ENCODE data around the gene SFN. TPM values are rescaled to one million over a fixed set of nuclear protein-coding genes. Genes with fewer than 3 reads are reported as not detected.
"Not testable (repeated sequence)": the region's sequence is repeated elsewhere in the genome, so short reads cannot be mapped to it uniquely, and the experiment has no call there.

SFN gene
- total RNA-seq, 1 donor from 2014 or later = 14.5 TPM

GRCh38 chr1:26877326-26877725, 14.4 kb downstream of the SFN start:
- Mint-ChIP-seq H3K27me3 (ENCODE audit: low read depth, unreplicated experiment) (no peaks in the 10 kb centered on the region), H3K27ac (ENCODE audit: unreplicated experiment) (no peak overlapping the region), H3K4me1 (ENCODE audit: low read depth, unreplicated experiment) (no peaks in the 10 kb centered on the region), H3K9me3 (ENCODE audit: unreplicated experiment) (peaks cover 2% of the 10 kb centered on the region), H3K4me3 (ENCODE audit: unreplicated experiment) (no peak overlapping the region), H3K36me3 (ENCODE audit: low read depth, unreplicated experiment) (peaks cover 3% of the 10 kb centered on the region)
- peaks cover 18% of the 10 kb centered on the region for H4K20me1 ChIP-seq (ENCODE audit: insufficient read depth, low read length)
- H3K27me3 ChIP-seq (ENCODE audit: insufficient read depth, low read length) = no peaks in the 10 kb centered on the region
- no peak overlapping the region for H3K27ac ChIP-seq (ENCODE audit: low read depth, low read length)
- H3K36me3 ChIP-seq (ENCODE audit: insufficient read depth, low read length) = peaks cover 22% of the 10 kb centered on the region
- no peaks in the 10 kb centered on the region for H3K9me3 ChIP-seq (ENCODE audit: insufficient read depth, low read depth, low read length)
- H3K9ac ChIP-seq (ENCODE audit: low read length) = no peak overlapping the region
- H3K4me3 ChIP-seq (ENCODE audit: insufficient read depth, low read depth, low read length) = no peak overlapping the region
- H3K79me2 ChIP-seq (ENCODE audit: insufficient read depth, low read length) = peaks cover 1% of the 10 kb centered on the region
- H3K4me2 ChIP-seq (ENCODE audit: low read length) = no peak overlapping the region
- FAIRE-seq (no peak), DNase-seq (ENCODE audit: low read depth) (no peak)
- H3K4me1 ChIP-seq (ENCODE audit: insufficient read depth, low read length) = peaks cover 2% of the 10 kb centered on the region
- no peak overlapping the region for H2AFZ ChIP-seq (ENCODE audit: low read depth, low read length)
- TF ChIP-seq CTCF (IDR thresholded peaks at IDR 0.05; ENCODE audit: insufficient read depth, low read depth, low read length) (no peak), EZH2 (IDR thresholded peaks at IDR 0.05; ENCODE audit: insufficient read depth, low read length) (no peak)

GRCh38 chr1:26879793-26880192, 16.8 kb downstream of the SFN start:
- no peaks in the 10 kb centered on the region for H3K4me1 Mint-ChIP-seq (ENCODE audit: low read depth, unreplicated experiment)
- peaks cover 43% of the 10 kb centered on the region for H3K36me3 ChIP-seq (ENCODE audit: insufficient read depth, low read length)
- FAIRE-seq (no peak), DNase-seq (ENCODE audit: low read depth) (no peak)
- no peak overlapping the region for H3K4me3 Mint-ChIP-seq (ENCODE audit: unreplicated experiment)
- H4K20me1 ChIP-seq (ENCODE audit: insufficient read depth, low read length) = peaks cover 37% of the 10 kb centered on the region
- peaks cover 8% of the 10 kb centered on the region for H3K79me2 ChIP-seq (ENCODE audit: insufficient read depth, low read length)
- no peaks in the 10 kb centered on the region for H3K9me3 ChIP-seq (ENCODE audit: insufficient read depth, low read depth, low read length)
- no peaks in the 10 kb centered on the region for H3K27me3 ChIP-seq (ENCODE audit: insufficient read depth, low read length)
- peaks cover 10% of the 10 kb centered on the region for H3K36me3 Mint-ChIP-seq (ENCODE audit: low read depth, unreplicated experiment)
- H3K9me3 Mint-ChIP-seq (ENCODE audit: unreplicated experiment) = no peaks in the 10 kb centered on the region
- H3K9ac ChIP-seq (ENCODE audit: low read length) = no peak overlapping the region
- H3K27ac ChIP-seq (ENCODE audit: low read depth, low read length) = no peak overlapping the region
- no peak overlapping the region for H3K27ac Mint-ChIP-seq (ENCODE audit: unreplicated experiment)
- TF ChIP-seq CTCF (IDR thresholded peaks at IDR 0.05; ENCODE audit: insufficient read depth, low read depth, low read length) = no peak
- no peak for TF ChIP-seq EZH2 (IDR thresholded peaks at IDR 0.05; ENCODE audit: insufficient read depth, low read length)
- no peak overlapping the region for H3K4me3 ChIP-seq (ENCODE audit: insufficient read depth, low read depth, low read length)
- no peak overlapping the region for H2AFZ ChIP-seq (ENCODE audit: low read depth, low read length)
- H3K27me3 Mint-ChIP-seq (ENCODE audit: low read depth, unreplicated experiment) = no peaks in the 10 kb centered on the region
- no peaks in the 10 kb centered on the region for H3K4me1 ChIP-seq (ENCODE audit: insufficient read depth, low read length)
- no peak overlapping the region for H3K4me2 ChIP-seq (ENCODE audit: low read length)

GRCh38 chr1:26881611-26882010, 18.7 kb downstream of the SFN start:
- H3K27ac ChIP-seq (ENCODE audit: low read depth, low read length); H3K4me1 ChIP-seq (ENCODE audit: insufficient read depth, low read length); DNase-seq (ENCODE audit: low read depth); FAIRE-seq; H3K4me1 Mint-ChIP-seq (ENCODE audit: low read depth, unreplicated experiment); H3K4me3 ChIP-seq (ENCODE audit: insufficient read depth, low read depth, low read length); H3K9me3 ChIP-seq (ENCODE audit: insufficient read depth, low read depth, low read length); H3K27me3 Mint-ChIP-seq (ENCODE audit: low read depth, unreplicated experiment); H3K4me2 ChIP-seq (ENCODE audit: low read length); H3K27me3 ChIP-seq (ENCODE audit: insufficient read depth, low read length); H3K27ac Mint-ChIP-seq (ENCODE audit: unreplicated experiment); H2AFZ ChIP-seq (ENCODE audit: low read depth, low read length); H3K9ac ChIP-seq (ENCODE audit: low read length); H3K9me3 Mint-ChIP-seq (ENCODE audit: unreplicated experiment); H3K4me3 Mint-ChIP-seq (ENCODE audit: unreplicated experiment): not testable (repeated sequence)
- peaks cover 12% of the 10 kb centered on the region for H3K36me3 Mint-ChIP-seq (ENCODE audit: low read depth, unreplicated experiment)
- Histone ChIP-seq H3K36me3 (ENCODE audit: insufficient read depth, low read length) (peaks cover 56% of the 10 kb centered on the region), H4K20me1 (ENCODE audit: insufficient read depth, low read length) (peaks cover 49% of the 10 kb centered on the region), H3K79me2 (ENCODE audit: insufficient read depth, low read length) (peaks cover 18% of the 10 kb centered on the region)
